GM12878 (cell line): ENCODE measurements around the gene SEMA4D. TPM values are rescaled to one million over a fixed set of nuclear protein-coding genes. Genes with fewer than 3 reads are reported as not detected.

Experiments used
- ATAC-seq: fragments of 200-7000 bp; cut with Tn5 transposase; 3 replicates; pipeline ENCODE4 v1.9.1; 2020; ENCODE audit warnings: mild to moderate bottlenecking, moderate library complexity
- BruUV-seq: library from RNA; stranded (reverse); fragments of 400-500 nt; replicated peaks from 2 replicates; lab custom pipeline; 2021; lab: Mats Ljungman, UMichigan
- CTCF ChIA-PET: fragments of 300-600 bp; sonication (Branson Sonifier 250); formaldehyde crosslinking; extraction: SDS; loops from one replicate; lab custom pipeline; 2021; ENCODE audit warnings: inconsistent platforms; lab: Yijun Ruan, JAX
- POLR2A ChIA-PET: fragments of 350-600 bp; formaldehyde crosslinking; extraction: SDS; loops from one replicate; lab custom pipeline; 2021; ENCODE audit warnings: inconsistent platforms; lab: Charles Lee
- RAD21 ChIA-PET: fragments of 300-600 bp; sonication (Branson Sonifier 250); formaldehyde crosslinking; loops from one replicate; lab custom pipeline; 2023; ENCODE audit warnings: antibody characterized with exemption; ENCODE audit not compliant: unreplicated experiment; lab: Charles Lee
- SMC1A ChIA-PET: fragments of 300-600 bp; sonication (Branson Sonifier 250); formaldehyde crosslinking; loops from one replicate; lab custom pipeline; 2023; ENCODE audit not compliant: unreplicated experiment, uncharacterized antibody; lab: Charles Lee
- DNase-seq: peaks from one replicate; pipeline ENCODE4 v3.0.0-alpha.2; 2011; ENCODE audit warnings: low read depth, low spot score
- FAIRE-seq: peaks from 3 replicates; lab custom pipeline; 2011; peaks lifted over from hg19 to GRCh38; lab: Jason Lieb, UNC
- H2AFZ ChIP-seq: 2 replicates; pipeline ENCODE4 v1.6.0; 2011; ENCODE audit warnings: low read depth, low read length, control low read depth; ENCODE audit not compliant: control insufficient read depth
- H3K27ac ChIP-seq: 2 replicates; pipeline ENCODE4 v1.5.1; 2011; ENCODE audit warnings: control low read depth; ENCODE audit not compliant: control insufficient read depth, insufficient read depth
- H3K27me3 ChIP-seq, 2 experiments: replicated peaks in 1 of 2; 2 replicates each; pipeline versions ENCODE4 v1.6.0 to v1.6.1; 2011; ENCODE audit warnings: low read length in 1 of 2; ENCODE audit not compliant: control insufficient read depth in 2 of 2, insufficient read depth in 2 of 2
- H3K36me3 ChIP-seq, 2 experiments: 2 replicates each; pipeline ENCODE4 v1.5.1; 2011; ENCODE audit warnings: low read length in 1 of 2; ENCODE audit not compliant: control insufficient read depth in 2 of 2, insufficient read depth in 2 of 2
- H3K4me1 ChIP-seq: 2 replicates; pipeline ENCODE4 v1.6.1; 2011; ENCODE audit warnings: mild to moderate bottlenecking, low read length, moderate library complexity, mixed read lengths; ENCODE audit not compliant: control insufficient read depth, insufficient read depth
- H3K4me2 ChIP-seq: 2 replicates; pipeline ENCODE4 v1.6.0; 2011; ENCODE audit warnings: control low read depth; ENCODE audit not compliant: control insufficient read depth, insufficient read depth
- H3K4me3 ChIP-seq: fragments of 200-600 bp; sonication (generic); 2 replicates; pipeline ENCODE4 v1.5.1; 2016
- H3K79me2 ChIP-seq: 2 replicates; pipeline ENCODE4 v1.6.0; 2011; ENCODE audit warnings: low read length; ENCODE audit not compliant: control insufficient read depth, insufficient read depth
- H3K9ac ChIP-seq: 2 replicates; pipeline ENCODE4 v1.8.0; 2011; ENCODE audit warnings: low read length, control low read depth, mixed read lengths; ENCODE audit not compliant: control insufficient read depth, insufficient read depth
- H3K9me3 ChIP-seq: replicated peaks from 3 replicates; pipeline ENCODE4 v1.5.1; 2011; ENCODE audit warnings: mild to moderate bottlenecking, low read length; ENCODE audit not compliant: control insufficient read depth, insufficient read depth
- H4K20me1 ChIP-seq: 2 replicates; pipeline ENCODE4 v1.6.0; 2011; ENCODE audit not compliant: control insufficient read depth, insufficient read depth
- BHLHE40 ChIP-seq, 2 experiments: fragments of 450-650 bp in 1 of 2; IDR thresholded peaks; 2 replicates each; pipeline ENCODE4 v1.6.1; 2011 to 2017; ENCODE audit warnings: low read depth in 2 of 2, borderline replicate concordance in 1 of 2, improper control_type of control experiment in 1 of 2, low read length in 1 of 2, mild to moderate bottlenecking in 1 of 2
- CEBPB ChIP-seq, 2 experiments: fragments of 150-350 bp in 1 of 2; IDR thresholded peaks; 2 replicates each; pipeline ENCODE4 v1.6.1; 2012 to 2014; ENCODE audit warnings: low read depth in 2 of 2, low read length in 2 of 2, borderline replicate concordance in 1 of 2, inconsistent platforms in 1 of 2
- JUND ChIP-seq: IDR thresholded peaks from 2 replicates; pipeline ENCODE4 v1.6.1; 2012; ENCODE audit warnings: low read depth, mild to moderate bottlenecking, low read length, improper control_type of control experiment, moderate library complexity
- MEF2A ChIP-seq: IDR thresholded peaks from 2 replicates; pipeline ENCODE4 v1.6.1; 2011; ENCODE audit warnings: low read depth, mild to moderate bottlenecking, low read length, moderate library complexity; ENCODE audit not compliant: insufficient read depth
- MEF2B ChIP-seq: fragments of 450-650 bp; IDR thresholded peaks from 2 replicates; pipeline ENCODE4 v1.6.1; 2018; ENCODE audit warnings: mild to moderate bottlenecking, moderate library complexity; ENCODE audit not compliant: partially characterized antibody, poor library complexity, severe bottlenecking
- MTA2 ChIP-seq: fragments of 450-650 bp; IDR thresholded peaks from 2 replicates; pipeline ENCODE4 v1.6.1; 2016; ENCODE audit warnings: low read depth, mild to moderate bottlenecking, moderate library complexity
- NFYA ChIP-seq: IDR thresholded peaks from 2 replicates; pipeline ENCODE4 v1.6.1; 2011; ENCODE audit warnings: low read depth, mild to moderate bottlenecking, low read length, improper control_type of control experiment, borderline replicate concordance
- NR2C2 ChIP-seq: IDR thresholded peaks from 2 replicates; pipeline ENCODE4 v1.6.1; 2011; ENCODE audit warnings: borderline replicate concordance, low read depth; ENCODE audit not compliant: control insufficient read depth, insufficient read length
- NR2F1 ChIP-seq: fragments of 450-650 bp; conservative IDR thresholded peaks from 2 replicates; pipeline ENCODE4 v1.6.1; 2017; ENCODE audit warnings: mild to moderate bottlenecking
- TARDBP ChIP-seq: IDR thresholded peaks from 2 replicates; pipeline ENCODE4 v1.6.1; 2016; ENCODE audit warnings: borderline replicate concordance
- ZNF274 ChIP-seq: IDR thresholded peaks from one replicate; pipeline ENCODE4 v1.8.0; 2011; ENCODE audit not compliant: insufficient read length, insufficient read depth
- ZZZ3 ChIP-seq: IDR thresholded peaks from 2 replicates; pipeline ENCODE4 v1.6.1; 2011; ENCODE audit warnings: low read depth; ENCODE audit not compliant: control insufficient read depth, insufficient read length
- WGBS: methylation state at CpG from one replicate; pipeline ENCODE4 v1.1.6; 2016; ENCODE audit warnings: low lambda C conversion rate; ENCODE audit not compliant: insufficient replicate concordance, insufficient coverage; ENCODE audit errors: missing lambda C conversion rate; 5-methylcytosine and 5-hydroxymethylcytosine counted together
- in situ Hi-C: fragments of 300-500 bp; cut with MboI; formaldehyde crosslinking; loops from 9 replicates; pipeline ENCODE4 v1.14.3; 2018; ENCODE audit warnings: mixed read lengths
- intact Hi-C: fragments of 100-400 bp; cut with micrococcal nuclease; formaldehyde crosslinking; loops from one replicate; pipeline ENCODE4 v1.14.2; 2022; ENCODE audit not compliant: unreplicated experiment
- polyA plus RNA-seq, 11 experiments: library from polyadenylated mRNA; depleted of rRNA in 4 of 11; unstranded in 6 of 11; stranded (reverse) in 5 of 11; fragments of >200 nt; fragmentation: Nextera tagmentation in 4 of 11; fragmentation: Illumina TruSeq in 1 of 11; extraction: Ambion mirVana in 4 of 11; extraction: Trizol in 1 of 11; gene quantifications; 1 replicate in 1 of 11; 2 replicates in 10 of 11; pipeline versions ENCODE4 v1.2.1 to v1.2.3, GENCODE V29; 2011 to 2016; ENCODE audit warnings: inconsistent platforms in 2 of 11, missing spikeins in 2 of 11, low read depth in 1 of 11
- total RNA-seq, 4 experiments: library from RNA; depleted of rRNA in 3 of 4; stranded (reverse); fragments of >200 nt in 3 of 4; fragmentation: Illumina TruSeq in 1 of 4; extraction: Trizol in 1 of 4; gene quantifications; 2 replicates each; pipeline versions ENCODE4 v1.2.1 to v1.2.3, GENCODE V29; 2013 to 2021
- TF ChIP-seq, protein P1 (sequence below): IDR thresholded peaks from 2 replicates; pipeline ENCODE4 v1.6.1; 2012; ENCODE audit warnings: mild to moderate bottlenecking, low read depth, low read length
- TF ChIP-seq, protein P2 (sequence below): fragments of 450-650 bp; IDR thresholded peaks from 2 replicates; pipeline ENCODE4 v1.6.1; 2017; ENCODE audit warnings: mild to moderate bottlenecking
- TF ChIP-seq, protein P3 (sequence below): fragments of 450-650 bp; IDR thresholded peaks from 2 replicates; pipeline ENCODE4 v1.6.1; 2017; ENCODE audit warnings: mild to moderate bottlenecking, low read depth, inconsistent platforms; ENCODE audit not compliant: poor library complexity, severe bottlenecking

SEMA4D gene
- total and polyA plus RNA-seq, 10 of the 15 experiments (the other 5 are each of a cell fraction or from before 2014, with no cell fraction given), result 15.1 to 136 (median 39.6) TPM

DNA sequence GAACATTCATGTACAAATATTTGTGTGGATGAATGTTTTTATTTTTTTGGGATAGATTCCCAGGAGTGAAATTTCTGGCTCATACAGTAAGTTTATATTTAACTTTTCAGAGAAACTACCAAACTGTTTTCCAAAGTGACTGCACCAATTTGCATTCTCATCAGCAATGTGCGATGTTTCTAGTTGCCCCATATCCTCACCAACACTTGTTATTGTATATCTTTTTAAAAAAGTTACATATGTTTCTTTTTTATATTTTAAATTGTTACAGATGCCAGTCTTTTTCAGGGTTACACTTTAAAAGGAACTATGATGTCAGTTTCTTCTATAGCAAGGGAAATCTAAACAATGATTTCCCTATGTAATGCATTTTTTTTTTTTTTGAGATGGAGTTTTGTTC, 49.1 kb upstream of the SEMA4D start (continued):
- TF ChIP-seq, protein P1, sequence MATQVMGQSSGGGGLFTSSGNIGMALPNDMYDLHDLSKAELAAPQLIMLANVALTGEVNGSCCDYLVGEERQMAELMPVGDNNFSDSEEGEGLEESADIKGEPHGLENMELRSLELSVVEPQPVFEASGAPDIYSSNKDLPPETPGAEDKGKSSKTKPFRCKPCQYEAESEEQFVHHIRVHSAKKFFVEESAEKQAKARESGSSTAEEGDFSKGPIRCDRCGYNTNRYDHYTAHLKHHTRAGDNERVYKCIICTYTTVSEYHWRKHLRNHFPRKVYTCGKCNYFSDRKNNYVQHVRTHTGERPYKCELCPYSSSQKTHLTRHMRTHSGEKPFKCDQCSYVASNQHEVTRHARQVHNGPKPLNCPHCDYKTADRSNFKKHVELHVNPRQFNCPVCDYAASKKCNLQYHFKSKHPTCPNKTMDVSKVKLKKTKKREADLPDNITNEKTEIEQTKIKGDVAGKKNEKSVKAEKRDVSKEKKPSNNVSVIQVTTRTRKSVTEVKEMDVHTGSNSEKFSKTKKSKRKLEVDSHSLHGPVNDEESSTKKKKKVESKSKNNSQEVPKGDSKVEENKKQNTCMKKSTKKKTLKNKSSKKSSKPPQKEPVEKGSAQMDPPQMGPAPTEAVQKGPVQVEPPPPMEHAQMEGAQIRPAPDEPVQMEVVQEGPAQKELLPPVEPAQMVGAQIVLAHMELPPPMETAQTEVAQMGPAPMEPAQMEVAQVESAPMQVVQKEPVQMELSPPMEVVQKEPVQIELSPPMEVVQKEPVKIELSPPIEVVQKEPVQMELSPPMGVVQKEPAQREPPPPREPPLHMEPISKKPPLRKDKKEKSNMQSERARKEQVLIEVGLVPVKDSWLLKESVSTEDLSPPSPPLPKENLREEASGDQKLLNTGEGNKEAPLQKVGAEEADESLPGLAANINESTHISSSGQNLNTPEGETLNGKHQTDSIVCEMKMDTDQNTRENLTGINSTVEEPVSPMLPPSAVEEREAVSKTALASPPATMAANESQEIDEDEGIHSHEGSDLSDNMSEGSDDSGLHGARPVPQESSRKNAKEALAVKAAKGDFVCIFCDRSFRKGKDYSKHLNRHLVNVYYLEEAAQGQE, result no peak
- TF ChIP-seq BHLHE40 (IDR thresholded peaks at IDR 0.05; ENCODE audit: borderline replicate concordance in 1 of 2, low read depth in 2 of 2, low read length in 1 of 2) (no peak), JUND (no peak), TARDBP (no peak)

DNA sequence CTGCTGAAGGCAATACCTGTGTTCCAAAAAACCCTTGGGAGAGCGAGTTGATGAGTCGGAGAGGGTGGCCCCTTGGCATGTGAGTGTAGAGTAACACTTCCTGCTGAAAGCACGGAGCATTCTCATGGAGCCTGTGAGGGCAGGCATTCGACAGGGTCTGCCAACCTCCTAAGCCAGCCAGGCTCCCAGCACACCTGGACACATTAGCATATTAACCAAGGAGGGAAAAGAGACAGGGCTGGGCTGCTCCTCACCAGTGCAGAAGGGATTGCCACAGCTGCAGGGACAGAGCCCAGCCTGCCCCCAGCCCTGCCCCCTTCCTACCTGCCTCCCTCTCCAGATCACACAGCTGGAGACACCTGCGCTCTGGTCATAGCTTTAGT, 46.4 kb upstream of the SEMA4D start:
- no peak overlapping the region for H3K4me2 ChIP-seq
- RAD21 ChIA-PET, result interaction anchor here (0.8 to 2.5 kb wide), 2 partner anchors 81 to 119 kb away, joined by 4 to 6 read pairs; no protein-coding TSS in a partner anchor
- SMC1A ChIA-PET, result interaction anchor here (1.4 to 3.0 kb wide), 5 partner anchors 22 to 224 kb away, joined by 4 to 14 read pairs (median 5); no protein-coding TSS in a partner anchor
- H3K79me2 ChIP-seq, result no peaks in the 10 kb centered on the region
- no peak overlapping the region for H3K4me3 ChIP-seq
- intact Hi-C loops (no loop called here), in situ Hi-C loops (no loop called here)
- H4K20me1 ChIP-seq, result no peaks in the 10 kb centered on the region
- H3K9me3 ChIP-seq, result peaks cover 6% of the 10 kb centered on the region; the same call in 2 of the 3 replicates
- no peak overlapping the region for H3K9ac ChIP-seq
- CTCF ChIA-PET, result interaction anchor here (0.7 to 3.0 kb wide), 3 partner anchors 25 to 117 kb away, joined by 3 to 10 read pairs (median 3); no protein-coding TSS in a partner anchor
- no peaks in the 10 kb centered on the region for H3K27me3 ChIP-seq
- H3K36me3 ChIP-seq, result no peaks in the 10 kb centered on the region
- H3K4me1 ChIP-seq, result peaks cover 12% of the 10 kb centered on the region
- no TSS peak for BruUV-seq
- H2AFZ ChIP-seq, result no peak overlapping the region
- WGBS, result 76% methylated on average over 5 of the region's 5 CpGs
- DNase-seq (no peak), ATAC-seq (no peak), FAIRE-seq (no peak)
- POLR2A ChIA-PET, result interaction anchor here (0.7 to 1.1 kb wide), 2 partner anchors 9 to 107 kb away, joined by 3 read pairs; no protein-coding TSS in a partner anchor
- no peak overlapping the region for H3K27ac ChIP-seq
- TF ChIP-seq CEBPB (IDR thresholded peaks at IDR 0.05; ENCODE audit: borderline replicate concordance in 1 of 2, low read depth in 2 of 2, low read length in 2 of 2), result no peak
- TF ChIP-seq, protein P2, sequence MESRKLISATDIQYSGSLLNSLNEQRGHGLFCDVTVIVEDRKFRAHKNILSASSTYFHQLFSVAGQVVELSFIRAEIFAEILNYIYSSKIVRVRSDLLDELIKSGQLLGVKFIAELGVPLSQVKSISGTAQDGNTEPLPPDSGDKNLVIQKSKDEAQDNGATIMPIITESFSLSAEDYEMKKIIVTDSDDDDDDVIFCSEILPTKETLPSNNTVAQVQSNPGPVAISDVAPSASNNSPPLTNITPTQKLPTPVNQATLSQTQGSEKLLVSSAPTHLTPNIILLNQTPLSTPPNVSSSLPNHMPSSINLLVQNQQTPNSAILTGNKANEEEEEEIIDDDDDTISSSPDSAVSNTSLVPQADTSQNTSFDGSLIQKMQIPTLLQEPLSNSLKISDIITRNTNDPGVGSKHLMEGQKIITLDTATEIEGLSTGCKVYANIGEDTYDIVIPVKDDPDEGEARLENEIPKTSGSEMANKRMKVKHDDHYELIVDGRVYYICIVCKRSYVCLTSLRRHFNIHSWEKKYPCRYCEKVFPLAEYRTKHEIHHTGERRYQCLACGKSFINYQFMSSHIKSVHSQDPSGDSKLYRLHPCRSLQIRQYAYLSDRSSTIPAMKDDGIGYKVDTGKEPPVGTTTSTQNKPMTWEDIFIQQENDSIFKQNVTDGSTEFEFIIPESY, result no peak
- TF ChIP-seq, protein P3, sequence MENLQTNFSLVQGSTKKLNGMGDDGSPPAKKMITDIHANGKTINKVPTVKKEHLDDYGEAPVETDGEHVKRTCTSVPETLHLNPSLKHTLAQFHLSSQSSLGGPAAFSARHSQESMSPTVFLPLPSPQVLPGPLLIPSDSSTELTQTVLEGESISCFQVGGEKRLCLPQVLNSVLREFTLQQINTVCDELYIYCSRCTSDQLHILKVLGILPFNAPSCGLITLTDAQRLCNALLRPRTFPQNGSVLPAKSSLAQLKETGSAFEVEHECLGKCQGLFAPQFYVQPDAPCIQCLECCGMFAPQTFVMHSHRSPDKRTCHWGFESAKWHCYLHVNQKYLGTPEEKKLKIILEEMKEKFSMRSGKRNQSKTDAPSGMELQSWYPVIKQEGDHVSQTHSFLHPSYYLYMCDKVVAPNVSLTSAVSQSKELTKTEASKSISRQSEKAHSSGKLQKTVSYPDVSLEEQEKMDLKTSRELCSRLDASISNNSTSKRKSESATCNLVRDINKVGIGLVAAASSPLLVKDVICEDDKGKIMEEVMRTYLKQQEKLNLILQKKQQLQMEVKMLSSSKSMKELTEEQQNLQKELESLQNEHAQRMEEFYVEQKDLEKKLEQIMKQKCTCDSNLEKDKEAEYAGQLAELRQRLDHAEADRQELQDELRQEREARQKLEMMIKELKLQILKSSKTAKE, result no peak
- no peak for TF ChIP-seq MEF2A
- no peak for TF ChIP-seq NFYA
- no peak for TF ChIP-seq ZZZ3
- TF ChIP-seq NR2C2, result no peak
- TF ChIP-seq ZNF274, result no peak
- no peak for TF ChIP-seq NR2F1
- no peak for TF ChIP-seq MEF2B
- no peak for TF ChIP-seq MTA2
